IMR-90 (cell line): Measurements from ENCODE around the gene MZB1. TPM values are rescaled to one million over a fixed set of nuclear protein-coding genes. Genes with fewer than 3 reads are reported as not detected.

Experiments used
- ATAC-seq: fragments of 200-7000 bp; cut with Tn5 transposase; 2 replicates; pipeline ENCODE4 v1.9.1; 2020; ENCODE audit warnings: low read depth, mild to moderate bottlenecking, moderate library complexity
- BruUV-seq: library from RNA; stranded (reverse); fragments of 400-500 nt; replicated peaks from 2 replicates; lab custom pipeline; 2021; lab: Mats Ljungman, UMichigan
- CTCF ChIA-PET: fragments of 300-600 bp; formaldehyde crosslinking; extraction: SDS; loops from one replicate; lab custom pipeline; 2021; ENCODE audit warnings: antibody characterized with exemption; lab: Yijun Ruan, JAX
- POLR2A ChIA-PET: fragments of 300-600 bp; sonication (Branson Sonifier 250); formaldehyde crosslinking; loops from one replicate; lab custom pipeline; 2022; ENCODE audit warnings: antibody characterized with exemption; ENCODE audit not compliant: unreplicated experiment; lab: Charles Lee
- DNase-seq: peaks from one replicate; pipeline ENCODE4 v3.0.0; 2013
- H2AFZ ChIP-seq: replicated peaks from 2 replicates; pipeline ENCODE3; 2013; ENCODE audit warnings: low read length, mild to moderate bottlenecking; ENCODE audit not compliant: poor library complexity
- H2AK5ac ChIP-seq: 2 replicates; pipeline ENCODE4 v1.6.1; 2013; ENCODE audit warnings: low read depth, low read length, inconsistent platforms
- H2AK9ac ChIP-seq: replicated peaks from 2 replicates; pipeline ENCODE3; 2013; ENCODE audit warnings: mild to moderate bottlenecking, low read depth, low read length, moderate library complexity; ENCODE audit not compliant: poor library complexity
- H2BK120ac ChIP-seq: 2 replicates; pipeline ENCODE4 v1.6.1; 2013; ENCODE audit warnings: low read depth, low read length, inconsistent platforms
- H2BK15ac ChIP-seq: 3 replicates; pipeline ENCODE4 v1.6.1; 2013; ENCODE audit warnings: low read depth, low read length, inconsistent platforms
- H2BK20ac ChIP-seq: 2 replicates; pipeline ENCODE4 v1.6.1; 2013; ENCODE audit warnings: low read depth, mild to moderate bottlenecking, inconsistent platforms, low read length, moderate library complexity
- H2BK5ac ChIP-seq: 2 replicates; pipeline ENCODE4 v1.6.1; 2013; ENCODE audit warnings: mild to moderate bottlenecking, low read depth, low read length, inconsistent platforms; ENCODE audit not compliant: poor library complexity, severe bottlenecking
- H3K14ac ChIP-seq: replicated peaks from 2 replicates; pipeline ENCODE4 v1.6.1; 2013; ENCODE audit warnings: low read depth, low read length, inconsistent platforms
- H3K18ac ChIP-seq: 2 replicates; pipeline ENCODE4 v1.6.1; 2013; ENCODE audit warnings: low read depth, low read length, control low read depth
- H3K23ac ChIP-seq: 2 replicates; pipeline ENCODE4 v1.6.1; 2013; ENCODE audit warnings: low read depth, low read length, inconsistent platforms
- H3K27ac ChIP-seq: 2 replicates; pipeline ENCODE4 v1.5.1; 2013; ENCODE audit warnings: mild to moderate bottlenecking, control low read depth, low read length; ENCODE audit not compliant: insufficient read depth
- H3K27me3 ChIP-seq: 2 replicates; pipeline ENCODE4 v1.6.1; 2013; ENCODE audit warnings: low read length; ENCODE audit not compliant: control insufficient read depth, insufficient read depth
- H3K36me3 ChIP-seq: 2 replicates; pipeline ENCODE4 v1.6.1; 2013; ENCODE audit warnings: low read length, mixed read lengths; ENCODE audit not compliant: control insufficient read depth, insufficient read depth
- H3K4ac ChIP-seq: 2 replicates; pipeline ENCODE4 v1.6.1; 2013; ENCODE audit warnings: low read depth, low read length, inconsistent platforms
- H3K4me1 ChIP-seq: 2 replicates; pipeline ENCODE4 v1.6.1; 2013; ENCODE audit warnings: low read length, mixed read lengths; ENCODE audit not compliant: control insufficient read depth, insufficient read depth
- H3K4me2 ChIP-seq: 2 replicates; pipeline ENCODE4 v1.6.1; 2013; ENCODE audit warnings: low read depth, mild to moderate bottlenecking, control low read depth, low read length, moderate library complexity
- H3K4me3 ChIP-seq: 2 replicates; pipeline ENCODE4 v1.5.1; 2013; ENCODE audit warnings: low read depth, mild to moderate bottlenecking, control low read depth, low read length, moderate library complexity; ENCODE audit not compliant: insufficient read depth
- H3K56ac ChIP-seq: 2 replicates; pipeline ENCODE4 v1.6.1; 2013; ENCODE audit warnings: low read length, inconsistent platforms; ENCODE audit not compliant: insufficient read depth; ENCODE audit errors: extremely low read depth
- H3K79me1 ChIP-seq, 2 experiments: 2 replicates each; pipeline ENCODE4 v1.6.1; 2013; ENCODE audit warnings: low read length in 2 of 2, inconsistent platforms in 1 of 2, low read depth in 1 of 2
- H3K9ac ChIP-seq: 2 replicates; pipeline ENCODE4 v1.6.1; 2013; ENCODE audit warnings: low read depth, low read length, control low read depth
- H3K9me1 ChIP-seq: 2 replicates; pipeline ENCODE4 v1.6.1; 2013; ENCODE audit warnings: low read length, inconsistent platforms; ENCODE audit not compliant: insufficient read depth
- H3K9me3 ChIP-seq: 2 replicates; pipeline ENCODE4 v1.6.1; 2013; ENCODE audit warnings: low read length; ENCODE audit not compliant: control insufficient read depth, insufficient read depth
- H4K20me1 ChIP-seq: 2 replicates; pipeline ENCODE4 v1.6.1; 2013; ENCODE audit warnings: low read length, inconsistent platforms; ENCODE audit not compliant: insufficient read depth
- H4K5ac ChIP-seq: 2 replicates; pipeline ENCODE4 v1.6.1; 2013; ENCODE audit warnings: mild to moderate bottlenecking, low read depth, low read length, control low read depth
- H4K8ac ChIP-seq, 2 experiments: 2 replicates each; pipeline ENCODE4 v1.6.1; 2013; ENCODE audit warnings: low read depth in 2 of 2, low read length in 2 of 2, control low read depth in 1 of 2, inconsistent platforms in 1 of 2
- H4K91ac ChIP-seq: 2 replicates; pipeline ENCODE4 v1.6.1; 2013; ENCODE audit warnings: low read depth, low read length, inconsistent platforms; ENCODE audit not compliant: insufficient read depth
- BHLHE40 ChIP-seq: fragments of 150-350 bp; IDR thresholded peaks from 2 replicates; pipeline ENCODE4 v1.6.1; 2016; ENCODE audit warnings: mild to moderate bottlenecking, low read depth, low read length
- CEBPB ChIP-seq: IDR thresholded peaks from 2 replicates; pipeline ENCODE4 v1.6.1; 2012; ENCODE audit warnings: low read depth, low read length, improper control_type of control experiment
- CHD1 ChIP-seq: IDR thresholded peaks from 2 replicates; pipeline ENCODE4 v1.6.1; 2012; ENCODE audit warnings: low read depth, low read length, improper control_type of control experiment
- CTCF ChIP-seq: conservative IDR thresholded peaks from 2 replicates; pipeline ENCODE4 v1.5.1; 2012; ENCODE audit warnings: mild to moderate bottlenecking, low read depth, low read length, improper control_type of control experiment
- ELK1 ChIP-seq: fragments of 150-350 bp; IDR thresholded peaks from 2 replicates; pipeline ENCODE4 v1.6.1; 2016; ENCODE audit warnings: low read depth, mild to moderate bottlenecking, low read length, moderate library complexity, borderline replicate concordance
- FOS ChIP-seq: fragments of 150-350 bp; IDR thresholded peaks from 2 replicates; pipeline ENCODE4 v1.6.1; 2016; ENCODE audit warnings: low read depth, low read length
- POLR2A ChIP-seq: IDR thresholded peaks from 2 replicates; pipeline ENCODE4 v1.6.1; 2012; ENCODE audit warnings: mild to moderate bottlenecking, low read depth, low read length
- RAD21 ChIP-seq: IDR thresholded peaks from 2 replicates; pipeline ENCODE4 v1.6.1; 2012; ENCODE audit warnings: low read length, improper control_type of control experiment
- RFX5 ChIP-seq: IDR thresholded peaks from 2 replicates; pipeline ENCODE4 v1.8.0; 2012; ENCODE audit warnings: low read depth, mild to moderate bottlenecking, low read length, moderate library complexity
- WGBS, 2 experiments: methylation state at CpG; one replicate each; pipeline versions ENCODE4 v1.1.5 to v1.1.7; 2013; ENCODE audit warnings: missing lambda C conversion rate in 2 of 2; ENCODE audit not compliant: insufficient read length in 1 of 2; ENCODE audit errors: extremely low coverage in 2 of 2; 5-methylcytosine and 5-hydroxymethylcytosine counted together
- dilution Hi-C: fragments of 300-500 bp; cut with HindIII; formaldehyde crosslinking; loops from one replicate; pipeline ENCODE4 v1.14.3; 2018; ENCODE audit warnings: low sequenced_read_pairs; ENCODE audit not compliant: unreplicated experiment
- in situ Hi-C: fragments of 300-500 bp; cut with MboI; formaldehyde crosslinking; loops from 3 replicates; pipeline ENCODE4 v1.14.3; 2019; ENCODE audit warnings: low sequenced_read_pairs, inconsistent platforms, mixed read lengths
- intact Hi-C: fragments of 100-400 bp; cut with micrococcal nuclease; formaldehyde crosslinking; loops from 2 replicates; pipeline ENCODE4 v1.10.0; 2022
- polyA plus RNA-seq, 3 experiments: library from polyadenylated mRNA; depleted of rRNA; stranded (reverse); fragments of >200 nt; gene quantifications; 2 replicates each; pipeline ENCODE4 v1.2.3, GENCODE V29; 2012; ENCODE audit warnings: low replicate concordance in 1 of 3
- total RNA-seq: library from RNA; depleted of rRNA; stranded (reverse); fragments of >200 nt; gene quantifications from 2 replicates; pipeline ENCODE4 v1.2.3, GENCODE V29; 2012

Gene MZB1
- total and polyA plus RNA-seq, 2 of the 4 experiments (the other 2 are of a cell fraction) = not detected

GRCh38 chr5:139363937-139364336, 25.8 kb downstream of the MZB1 start:
- ChIA-PET POLR2A (no interaction called here), CTCF (no interaction called here)
- Histone ChIP-seq H3K14ac (no peak overlapping the region), H3K4me3 (no peak overlapping the region), H3K4ac (no peak overlapping the region), H4K20me1 (peaks cover 47% of the 10 kb centered on the region), H3K27ac (no peak overlapping the region), H3K9ac (no peak overlapping the region), H3K4me2 (no peak overlapping the region), H3K27me3 (no peaks in the 10 kb centered on the region), H2AFZ (no peak overlapping the region), H2AK9ac (no peak overlapping the region), H2BK15ac (no peak overlapping the region), H4K91ac (no peak overlapping the region), H2BK5ac (no peak overlapping the region), H2BK120ac (no peak overlapping the region), H3K4me1 (peaks cover 5% of the 10 kb centered on the region), H3K56ac (no peak overlapping the region), H4K5ac (no peak overlapping the region), H3K9me3 (no peaks in the 10 kb centered on the region), H3K23ac (no peak overlapping the region), H3K36me3 (peaks cover 30% of the 10 kb centered on the region), H4K8ac (no peak overlapping the region), H3K9me1 (peaks cover 5% of the 10 kb centered on the region), H3K18ac (no peak overlapping the region), H2AK5ac (no peak overlapping the region), H3K79me1 (peaks cover 19 to 63% of the 10 kb centered on the region in 2 experiments), H2BK20ac (no peak overlapping the region)
- DNase-seq = no peak
- ATAC-seq = no peak
- no peak for TF ChIP-seq POLR2A
- no peak for TF ChIP-seq CTCF
- TF ChIP-seq CHD1 = no peak
- TF ChIP-seq RFX5 = no peak
- TF ChIP-seq CEBPB = no peak
- TF ChIP-seq ELK1 = no peak
- no peak for TF ChIP-seq FOS
- no peak for TF ChIP-seq BHLHE40
- no peak for TF ChIP-seq RAD21
- dilution Hi-C loops = no loop called here
- BruUV-seq = no TSS peak
- in situ Hi-C loops = no loop called here
- intact Hi-C loops = no loop called here
- no CpG with 5 or more reads among the region's 2 CpGs for WGBS, 2 experiments
